Prostate gland (tissue), 2 donors: ENCODE data around the gene EIF2S3B. TPM values are rescaled to one million over a fixed set of nuclear protein-coding genes. Genes with fewer than 3 reads are reported as not detected.

Experiments used
- DNase-seq: peaks from one replicate; pipeline ENCODE4 v3.0.0-alpha.2; 2019; ENCODE audit warnings: low spot score
- H3K27ac ChIP-seq, 2 donors: fragments of 200-600 bp; sonication (generic); 2 replicates each; pipeline ENCODE4 v1.5.1; 2017 to 2019
- H3K27me3 ChIP-seq: fragments of 200-600 bp; sonication (generic); replicated peaks from 2 replicates; pipeline ENCODE4 v1.5.1; 2019; ENCODE audit not compliant: insufficient read depth
- H3K36me3 ChIP-seq, 2 donors: fragments of 200-600 bp; sonication (generic); 1 replicate in 1 of 2; 2 replicates in 1 of 2; pipeline versions ENCODE4 v1.5.1 to v1.8.1; 2017 to 2019
- H3K4me1 ChIP-seq: fragments of 200-600 bp; sonication (generic); replicated peaks from 2 replicates; pipeline ENCODE4 v1.5.1; 2019
- H3K4me3 ChIP-seq, 2 donors: fragments of 200-600 bp; sonication (generic); 2 replicates each; pipeline ENCODE4 v1.5.1; 2017 to 2019
- H3K9me3 ChIP-seq: fragments of 200-600 bp; sonication (generic); 2 replicates; pipeline ENCODE4 v1.5.1; 2017
- POLR2A ChIP-seq: fragments of 450-650 bp; IDR thresholded peaks from one replicate; pipeline ENCODE4 v1.6.1; 2016; ENCODE audit warnings: antibody characterized with exemption, mild to moderate bottlenecking
- POLR2AphosphoS5 ChIP-seq: sonication (generic); formaldehyde crosslinking; IDR thresholded peaks from one replicate; pipeline ENCODE4 v1.6.1; 2017; ENCODE audit warnings: antibody characterized with exemption
- WGBS: methylation state at CpG from one replicate; pipeline ENCODE4 v1.1.5; 2018; 5-methylcytosine and 5-hydroxymethylcytosine counted together
- intact Hi-C: fragments of 100-400 bp; cut with DNase I; formaldehyde crosslinking; loops from one replicate; pipeline ENCODE4 v1.14.2; 2022
- total RNA-seq, 2 donors: library from RNA; depleted of rRNA; stranded (reverse); fragments of >200 nt; gene quantifications; one replicate each; pipeline ENCODE4 v1.1.0, GENCODE V29; 2016
- TF ChIP-seq, protein P1 (sequence below), 4 experiments: fragments of 200-600 bp in 2 of 4; fragments of 450-650 bp in 2 of 4; sonication (generic) in 2 of 4; IDR thresholded peaks; 1 replicate in 3 of 4; 2 replicates in 1 of 4; pipeline ENCODE4 v1.5.1; 2016 to 2019; ENCODE audit warnings: antibody characterized with exemption in 4 of 4, mild to moderate bottlenecking in 2 of 4, moderate library complexity in 2 of 4

Gene EIF2S3B
- total RNA-seq, 2 donors from 2014 or later = 0.36 to 1.1 TPM

DNA sequence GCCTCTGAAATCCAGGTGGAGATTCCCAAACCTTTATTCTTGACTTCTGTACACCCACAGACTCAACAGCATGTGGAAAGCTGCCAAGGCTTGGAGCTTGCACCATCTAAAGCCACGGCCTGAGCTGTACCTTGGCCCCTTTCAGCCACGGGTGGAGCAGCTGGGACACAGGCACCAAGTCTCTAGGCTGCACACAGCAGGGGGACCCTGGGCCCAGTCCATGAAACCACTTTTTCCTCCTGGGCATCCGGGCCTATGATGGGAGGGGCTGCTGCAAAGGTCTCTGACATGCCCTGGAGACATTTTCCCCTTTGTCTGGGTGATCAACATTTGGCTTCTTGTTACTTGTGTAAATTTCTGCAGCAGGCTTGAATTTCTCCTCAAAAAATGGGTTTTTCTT lies 32.0 kb downstream of the EIF2S3B start:
- no peaks in the 10 kb centered on the region for H3K27me3 ChIP-seq
- H3K4me1 ChIP-seq = no peaks in the 10 kb centered on the region
- H3K27ac ChIP-seq = no peak overlapping the region
- WGBS = 54% methylated on average over 3 of the region's 3 CpGs
- intact Hi-C loops = no loop called here
- DNase-seq = no peak
- TF ChIP-seq, protein P1, sequence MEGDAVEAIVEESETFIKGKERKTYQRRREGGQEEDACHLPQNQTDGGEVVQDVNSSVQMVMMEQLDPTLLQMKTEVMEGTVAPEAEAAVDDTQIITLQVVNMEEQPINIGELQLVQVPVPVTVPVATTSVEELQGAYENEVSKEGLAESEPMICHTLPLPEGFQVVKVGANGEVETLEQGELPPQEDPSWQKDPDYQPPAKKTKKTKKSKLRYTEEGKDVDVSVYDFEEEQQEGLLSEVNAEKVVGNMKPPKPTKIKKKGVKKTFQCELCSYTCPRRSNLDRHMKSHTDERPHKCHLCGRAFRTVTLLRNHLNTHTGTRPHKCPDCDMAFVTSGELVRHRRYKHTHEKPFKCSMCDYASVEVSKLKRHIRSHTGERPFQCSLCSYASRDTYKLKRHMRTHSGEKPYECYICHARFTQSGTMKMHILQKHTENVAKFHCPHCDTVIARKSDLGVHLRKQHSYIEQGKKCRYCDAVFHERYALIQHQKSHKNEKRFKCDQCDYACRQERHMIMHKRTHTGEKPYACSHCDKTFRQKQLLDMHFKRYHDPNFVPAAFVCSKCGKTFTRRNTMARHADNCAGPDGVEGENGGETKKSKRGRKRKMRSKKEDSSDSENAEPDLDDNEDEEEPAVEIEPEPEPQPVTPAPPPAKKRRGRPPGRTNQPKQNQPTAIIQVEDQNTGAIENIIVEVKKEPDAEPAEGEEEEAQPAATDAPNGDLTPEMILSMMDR (IDR thresholded peaks at IDR 0.05) = no peak
- TF ChIP-seq POLR2AphosphoS5 (no peak), POLR2A (no peak)
- H3K9me3 ChIP-seq = no peaks in the 10 kb centered on the region
- H3K36me3 ChIP-seq = no peaks in the 10 kb centered on the region
- H3K4me3 ChIP-seq = no peak overlapping the region

DNA sequence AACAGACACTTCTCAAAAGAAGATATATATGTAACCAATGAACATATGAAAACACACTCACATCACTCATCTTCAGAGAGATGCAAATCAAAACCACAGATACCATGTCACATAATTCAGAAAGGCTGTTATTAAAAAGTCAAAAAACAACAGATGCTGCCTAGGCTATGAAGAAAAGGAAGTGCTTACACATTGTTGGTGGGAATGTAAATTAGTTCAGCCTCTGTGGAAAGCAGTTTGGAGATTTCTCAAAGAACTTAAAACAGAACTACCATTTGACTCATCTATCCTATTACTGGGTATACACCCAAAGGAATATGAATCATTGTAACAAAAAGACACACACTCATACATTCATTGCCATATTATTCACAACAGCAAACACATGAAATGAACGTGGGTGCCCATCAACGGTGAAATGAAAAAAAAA lies 35.1 kb downstream of the EIF2S3B start:
- Histone ChIP-seq H3K4me1 (no peaks in the 10 kb centered on the region), H3K4me3 (no peak overlapping the region), H3K36me3 (no peaks in the 10 kb centered on the region), H3K9me3 (no peaks in the 10 kb centered on the region), H3K27ac (no peak overlapping the region), H3K27me3 (no peaks in the 10 kb centered on the region)
- TF ChIP-seq POLR2A (no peak), POLR2AphosphoS5 (no peak)
- TF ChIP-seq, protein P1 (IDR thresholded peaks at IDR 0.05) = no peak
- no peak for DNase-seq
- 65% methylated on average over 2 of the region's 2 CpGs for WGBS
- intact Hi-C loops = no loop called here

DNA sequence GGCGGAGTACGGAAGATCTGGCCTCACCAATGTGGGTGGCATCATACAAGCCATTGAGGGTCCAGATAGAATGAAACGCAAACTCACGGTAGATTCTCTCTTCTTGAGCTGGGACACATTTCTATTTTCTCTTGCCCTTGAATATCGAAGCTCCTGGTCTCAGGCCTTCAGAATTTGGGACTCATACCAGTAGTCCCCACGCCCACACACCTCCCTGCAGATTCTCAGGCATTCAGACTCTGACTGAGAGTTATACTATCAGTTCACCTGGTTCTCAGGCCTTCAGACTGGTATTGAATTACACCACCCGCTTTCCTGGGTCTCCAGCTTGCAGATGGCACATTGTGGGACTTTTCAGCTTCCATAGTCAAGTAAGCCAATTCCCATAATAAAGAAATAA lies 37.8 kb downstream of the EIF2S3B start:
- Histone ChIP-seq H3K9me3 (no peaks in the 10 kb centered on the region), H3K4me3 (no peak overlapping the region), H3K36me3 (no peaks in the 10 kb centered on the region), H3K4me1 (no peaks in the 10 kb centered on the region), H3K27me3 (no peaks in the 10 kb centered on the region), H3K27ac (no peak overlapping the region)
- no peak for DNase-seq
- 80% methylated on average over 7 of the region's 7 CpGs for WGBS
- intact Hi-C loops = no loop called here
- TF ChIP-seq POLR2AphosphoS5 = no peak
- TF ChIP-seq, protein P1 (IDR thresholded peaks at IDR 0.05) = no peak
- no peak for TF ChIP-seq POLR2A

DNA sequence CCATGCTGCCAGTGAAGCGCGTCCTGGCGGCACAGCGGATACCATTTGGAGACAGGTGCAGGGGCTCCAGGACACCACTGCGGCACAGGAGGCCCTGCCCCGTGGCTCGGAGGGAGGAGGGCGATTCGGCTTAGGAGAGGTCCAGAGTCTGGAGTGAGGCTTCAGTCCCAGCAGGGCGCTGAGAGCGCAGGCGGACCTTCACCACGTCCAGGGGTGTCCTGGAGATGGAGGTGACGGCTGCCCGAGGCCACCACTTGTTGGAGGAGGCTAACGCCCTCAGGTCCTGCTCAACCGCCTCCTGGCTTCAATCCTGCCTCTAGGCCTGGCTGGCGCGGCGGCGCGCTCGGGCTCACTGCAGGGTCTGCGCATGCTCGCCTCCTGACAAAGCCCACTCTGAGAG lies 45.7 kb downstream of the EIF2S3B start:
- WGBS = 96% methylated on average over 25 of the region's 25 CpGs

DNA sequence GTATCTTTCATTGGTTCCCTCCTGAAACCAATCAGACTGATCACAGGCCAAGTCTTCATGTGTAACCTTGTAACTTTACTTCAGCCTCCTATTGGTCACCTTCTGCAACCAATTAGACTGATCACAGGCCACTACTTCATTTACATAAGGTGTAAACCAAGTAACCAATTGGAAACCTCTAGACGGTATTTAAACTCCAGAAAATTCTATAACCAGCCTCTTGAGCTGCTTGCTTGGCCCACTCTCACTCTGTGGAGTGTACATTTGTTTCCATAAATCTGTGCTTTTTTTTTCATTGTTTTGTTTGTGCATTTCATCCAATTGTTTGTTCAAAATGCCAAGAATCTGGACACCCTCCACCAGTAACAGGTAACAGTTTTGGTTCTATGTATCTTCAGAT lies 47.5 kb downstream of the EIF2S3B start:
- intact Hi-C loops = no loop called here
- H3K27me3 ChIP-seq = no peaks in the 10 kb centered on the region
- no peak overlapping the region for H3K4me3 ChIP-seq
- no peak for DNase-seq
- H3K9me3 ChIP-seq = no peaks in the 10 kb centered on the region
- H3K27ac ChIP-seq = no peak overlapping the region
- H3K4me1 ChIP-seq = no peaks in the 10 kb centered on the region
- no peaks in the 10 kb centered on the region for H3K36me3 ChIP-seq
- TF ChIP-seq POLR2AphosphoS5 = no peak
- 95% methylated on average over 1 of the region's 1 CpG for WGBS

More for the DNA sequence above, 45.7 kb downstream of the EIF2S3B start:
- H3K4me1 ChIP-seq = no peaks in the 10 kb centered on the region
- H3K27ac ChIP-seq = no peak overlapping the region
- no peak for DNase-seq
- intact Hi-C loops = no loop called here
- H3K27me3 ChIP-seq = no peaks in the 10 kb centered on the region
- H3K9me3 ChIP-seq = no peaks in the 10 kb centered on the region
- no peaks in the 10 kb centered on the region for H3K36me3 ChIP-seq
- H3K4me3 ChIP-seq = no peak overlapping the region
- TF ChIP-seq, protein P1 (IDR thresholded peaks at IDR 0.05) = no peak
- TF ChIP-seq POLR2A (no peak), POLR2AphosphoS5 (no peak)
